PC-3 (cell line): ENCODE data around the gene AQP6.

ENCODE experiments used
- EZH2phosphoT487 ChIP-seq: fragments of 300-600 bp; sonication (generic); IDR thresholded peaks from 2 replicates; pipeline ENCODE4 v1.6.1; 2018; ENCODE audit warnings: mild to moderate bottlenecking, antibody characterized with exemption, low read length, borderline replicate concordance
- TF ChIP-seq, protein P1 (sequence below): fragments of 300-600 bp; sonication (generic); conservative IDR thresholded peaks from 2 replicates; pipeline ENCODE4 v1.5.1; 2017; ENCODE audit warnings: antibody characterized with exemption, low read depth, mild to moderate bottlenecking, low read length

DNA sequence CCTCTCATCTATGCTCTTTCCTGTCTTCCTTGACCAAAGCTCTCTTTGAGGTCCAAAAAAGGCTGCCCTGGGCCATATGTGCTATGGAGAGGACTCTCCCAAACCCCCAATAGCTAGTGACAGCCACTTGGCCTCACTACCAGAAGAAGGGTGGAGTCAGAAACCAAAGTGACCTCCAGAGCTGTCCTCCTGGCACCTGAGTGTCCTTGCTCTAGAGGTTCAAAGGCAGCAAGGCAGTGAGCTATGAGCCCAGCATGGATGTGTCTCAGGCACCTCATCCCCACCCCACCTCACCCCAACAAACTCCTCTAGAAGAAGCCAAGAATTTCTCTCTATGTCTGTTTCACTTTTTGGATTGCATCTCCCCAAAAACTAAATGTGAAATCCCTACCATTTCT is 15.2 kb upstream of the AQP6 start:
- TF ChIP-seq, protein P1, sequence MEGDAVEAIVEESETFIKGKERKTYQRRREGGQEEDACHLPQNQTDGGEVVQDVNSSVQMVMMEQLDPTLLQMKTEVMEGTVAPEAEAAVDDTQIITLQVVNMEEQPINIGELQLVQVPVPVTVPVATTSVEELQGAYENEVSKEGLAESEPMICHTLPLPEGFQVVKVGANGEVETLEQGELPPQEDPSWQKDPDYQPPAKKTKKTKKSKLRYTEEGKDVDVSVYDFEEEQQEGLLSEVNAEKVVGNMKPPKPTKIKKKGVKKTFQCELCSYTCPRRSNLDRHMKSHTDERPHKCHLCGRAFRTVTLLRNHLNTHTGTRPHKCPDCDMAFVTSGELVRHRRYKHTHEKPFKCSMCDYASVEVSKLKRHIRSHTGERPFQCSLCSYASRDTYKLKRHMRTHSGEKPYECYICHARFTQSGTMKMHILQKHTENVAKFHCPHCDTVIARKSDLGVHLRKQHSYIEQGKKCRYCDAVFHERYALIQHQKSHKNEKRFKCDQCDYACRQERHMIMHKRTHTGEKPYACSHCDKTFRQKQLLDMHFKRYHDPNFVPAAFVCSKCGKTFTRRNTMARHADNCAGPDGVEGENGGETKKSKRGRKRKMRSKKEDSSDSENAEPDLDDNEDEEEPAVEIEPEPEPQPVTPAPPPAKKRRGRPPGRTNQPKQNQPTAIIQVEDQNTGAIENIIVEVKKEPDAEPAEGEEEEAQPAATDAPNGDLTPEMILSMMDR: no peak
- TF ChIP-seq EZH2phosphoT487: no peak
